Kidney tubule cell (primary cell): ENCODE data around the gene COMT.
A peak's percentile ranks its signal among the peaks of the same experiment; 100 is the strongest.
"Not testable (repeated sequence)": the region's sequence is repeated elsewhere in the genome, so short reads cannot be mapped to it uniquely, and the experiment has no call there.

Experiments
- DNase-seq: peaks from one replicate; pipeline ENCODE4 v3.0.0-alpha.2; 2018; ENCODE audit warnings: low spot score

COMT gene

GRCh38 chr22:19909350-19910179 lies 32.0 kb upstream of the COMT start:
- peak; percentile 67 for DNase-seq

DNA sequence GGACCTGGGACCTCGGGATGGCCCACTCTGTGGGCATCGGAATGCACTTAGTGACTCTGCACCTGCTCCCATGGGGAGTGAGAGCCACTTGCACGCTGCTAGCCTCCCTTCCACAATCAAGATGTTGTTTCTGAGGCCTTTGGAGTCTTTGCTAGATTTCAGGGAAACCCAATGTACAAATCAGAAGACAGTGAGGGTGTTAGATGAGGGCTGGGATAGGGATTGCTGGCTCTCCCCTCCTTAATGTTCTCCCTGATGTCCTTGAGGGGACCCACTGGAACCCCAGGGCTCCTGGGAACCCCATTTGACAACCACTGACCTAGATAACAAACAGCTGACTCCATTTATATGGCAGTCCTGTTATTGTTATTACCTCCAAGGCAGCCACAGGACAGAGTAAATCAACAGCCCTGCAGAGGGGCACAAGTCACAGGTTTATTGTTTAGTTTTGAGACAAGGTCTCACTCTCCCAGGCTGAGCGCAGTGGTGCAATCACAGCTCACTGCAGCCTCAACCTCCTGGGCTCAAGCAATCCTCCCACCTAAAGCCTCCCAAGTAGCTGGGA lies 31.3 kb upstream of the COMT start:
- no peak for DNase-seq

DNA sequence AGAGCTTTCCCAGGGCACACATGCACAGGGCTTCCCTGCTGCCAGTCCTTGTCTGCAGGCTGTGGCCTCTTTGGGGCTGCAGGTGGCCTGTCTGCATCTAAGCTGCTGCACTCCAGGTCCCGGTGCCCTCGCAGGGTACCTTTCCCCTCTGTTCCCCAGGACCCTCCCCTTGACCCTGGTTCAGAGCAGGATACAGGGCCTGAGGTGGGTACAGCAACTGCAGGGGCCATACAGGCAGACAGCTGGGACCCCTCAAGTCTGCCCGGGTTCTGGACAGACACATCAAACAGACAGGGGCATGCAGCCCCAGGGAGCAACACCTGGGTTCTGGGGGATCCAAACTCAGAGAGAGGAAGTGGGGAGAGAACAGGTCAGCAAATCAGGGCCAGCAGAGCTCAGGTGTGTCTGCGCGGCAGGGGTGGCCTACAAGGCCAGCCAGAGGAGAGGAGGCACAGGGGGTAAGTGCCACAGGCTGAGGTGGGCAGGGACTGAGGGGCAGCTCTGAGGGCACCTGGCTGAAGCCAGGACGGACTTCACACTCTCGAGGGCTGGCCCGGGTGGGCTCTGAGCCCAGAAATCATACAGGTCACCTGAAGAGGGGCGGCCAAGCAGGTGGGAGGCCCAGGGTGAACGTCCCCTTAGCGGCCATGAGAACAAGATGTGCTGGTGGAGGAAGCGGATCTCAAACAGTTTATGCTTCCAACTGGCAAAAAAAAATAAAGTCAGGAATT lies 29.9 kb upstream of the COMT start:
- DNase-seq = no peak

DNA sequence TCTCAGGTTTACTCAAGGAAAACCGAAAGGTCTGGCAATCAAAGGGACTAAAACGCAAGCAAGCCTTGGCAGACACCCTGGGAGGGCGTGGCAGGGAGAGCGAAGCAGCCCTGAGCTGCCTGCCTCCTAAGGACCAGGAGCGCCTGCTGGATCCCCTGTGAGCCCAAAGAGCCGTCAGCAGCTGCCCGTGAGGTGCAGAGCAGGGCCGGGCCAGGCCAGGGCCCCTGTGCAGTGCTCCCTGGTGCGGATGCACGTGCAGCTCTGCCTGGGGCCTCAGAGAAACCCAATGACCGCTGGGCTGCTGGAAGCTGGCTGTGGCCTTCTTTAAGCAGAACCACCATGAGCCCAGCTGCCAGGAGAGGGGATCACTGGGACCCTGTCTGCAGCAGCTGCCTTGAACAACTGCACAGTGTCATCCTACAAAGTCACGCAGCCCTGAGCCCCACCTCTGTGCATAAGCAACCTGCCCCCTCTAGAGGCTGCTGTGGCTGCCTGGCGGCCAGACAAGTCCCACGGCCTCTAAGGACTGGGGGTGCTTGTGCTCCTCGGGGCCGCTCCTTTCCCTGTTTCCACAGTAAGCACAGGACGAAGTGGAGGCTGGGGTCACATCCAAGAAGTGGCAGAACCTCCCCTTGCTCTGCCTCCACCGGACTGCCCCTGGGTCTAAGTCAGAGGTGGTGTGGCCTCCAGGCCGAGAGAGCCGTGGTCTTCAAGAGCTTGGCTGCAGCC lies 29.1 kb upstream of the COMT start:
- DNase-seq = no peak

DNA sequence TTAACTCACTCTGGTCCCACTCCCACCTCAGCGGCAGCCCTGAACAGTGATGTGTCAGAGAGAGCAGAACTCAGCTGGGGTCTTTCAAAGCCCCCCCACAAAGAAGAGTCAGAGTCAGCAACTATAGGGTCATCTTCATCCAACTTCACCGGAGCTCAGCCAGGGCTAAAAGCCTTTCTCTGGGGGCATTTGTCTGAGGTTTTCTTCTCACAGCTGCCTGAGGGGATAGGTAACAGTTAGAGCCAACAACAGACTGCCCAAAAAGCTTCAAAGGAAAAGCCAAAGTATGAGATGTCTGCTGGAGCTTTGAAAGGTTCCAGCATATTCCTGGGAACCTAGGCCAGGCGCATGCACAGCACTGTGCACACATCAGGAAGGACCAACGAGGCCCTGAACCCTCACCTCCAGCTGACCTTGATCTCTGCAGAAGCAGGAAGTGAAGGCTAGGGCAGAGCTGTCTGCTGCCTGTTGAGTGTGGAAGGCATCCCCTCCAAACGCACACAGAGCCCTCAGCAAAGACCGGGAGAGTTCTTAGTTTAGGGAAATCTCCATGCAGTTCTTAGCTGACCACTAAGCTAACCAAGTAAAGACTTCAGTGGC lies 28.1 kb upstream of the COMT start:
- no peak for DNase-seq

GRCh38 chr22:19914201-19914943 lies 27.2 kb upstream of the COMT start:
- DNase-seq = no peak

DNA sequence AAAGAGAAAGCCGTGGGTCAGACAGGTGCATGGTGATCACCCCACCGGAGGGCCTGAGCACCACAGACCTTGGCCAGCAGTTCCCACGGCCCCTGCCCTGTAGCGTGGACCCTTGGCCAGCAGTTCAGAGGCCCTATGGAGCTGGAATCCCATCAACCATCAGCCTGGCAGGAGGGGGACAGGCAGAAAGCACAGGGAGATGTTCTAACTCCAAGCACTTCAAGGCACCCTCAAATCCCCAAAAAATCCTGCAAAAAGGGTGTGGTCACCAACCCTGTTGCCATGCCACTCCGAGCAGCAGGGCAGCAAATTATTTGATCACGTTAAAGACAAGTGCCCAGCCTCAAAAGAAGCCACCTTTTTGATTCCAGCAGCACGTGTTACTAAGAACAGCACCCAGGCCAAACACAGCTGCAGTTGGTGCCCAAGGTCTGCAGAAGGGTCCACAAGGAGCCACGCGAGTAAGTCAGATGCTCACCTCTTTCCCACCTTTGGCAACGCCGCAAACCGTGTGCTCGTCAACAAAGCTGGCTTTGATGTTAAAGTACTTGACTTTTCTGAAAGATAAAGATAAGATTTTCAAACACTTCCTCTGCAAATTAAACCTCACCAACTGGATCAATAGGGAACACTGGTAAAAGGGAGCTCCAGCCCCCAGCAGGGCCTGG lies 26.2 kb upstream of the COMT start:
- DNase-seq = no peak

GRCh38 chr22:19916006-19916405 lies 25.6 kb upstream of the COMT start:
- no peak for DNase-seq

GRCh38 chr22:19916941-19917340 lies 24.6 kb upstream of the COMT start:
- no peak for DNase-seq

- no peak for DNase-seq
These were observed 24.0 kb upstream of the COMT start for GRCh38 chr22:19917389-19918138.

GRCh38 chr22:19918332-19919106 lies 23.1 kb upstream of the COMT start:
- DNase-seq = no peak

GRCh38 chr22:19919701-19920363 lies 21.7 kb upstream of the COMT start:
- no peak for DNase-seq

DNA sequence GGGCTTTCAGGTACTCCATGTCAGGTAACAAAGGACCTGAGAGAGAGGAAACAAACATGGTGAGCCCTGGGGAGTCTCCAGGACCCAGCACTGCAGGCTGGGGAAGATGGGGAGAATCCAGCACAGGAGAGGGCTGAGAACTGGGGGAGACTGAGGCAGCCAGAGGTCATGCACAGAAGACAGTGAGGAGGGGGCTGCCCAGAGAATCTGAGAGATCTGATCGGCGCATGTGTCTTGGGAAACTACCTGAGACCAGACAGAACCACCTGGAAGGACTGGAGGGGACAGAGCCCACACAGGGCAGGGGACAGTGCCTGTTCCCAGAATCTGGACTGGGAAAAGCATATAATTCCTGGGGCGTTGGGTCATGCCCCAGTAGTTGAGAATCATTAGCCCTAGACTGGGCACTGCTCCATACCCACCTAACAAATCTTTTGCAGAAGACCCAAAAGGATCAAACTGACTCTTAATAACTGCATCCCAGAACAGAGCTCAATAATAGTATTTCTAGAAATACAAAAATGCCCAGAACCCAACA lies 20.0 kb upstream of the COMT start:
- DNase-seq = no peak

GRCh38 chr22:19923914-19924513 lies 17.6 kb upstream of the COMT start:
- DNase-seq = no peak

DNA sequence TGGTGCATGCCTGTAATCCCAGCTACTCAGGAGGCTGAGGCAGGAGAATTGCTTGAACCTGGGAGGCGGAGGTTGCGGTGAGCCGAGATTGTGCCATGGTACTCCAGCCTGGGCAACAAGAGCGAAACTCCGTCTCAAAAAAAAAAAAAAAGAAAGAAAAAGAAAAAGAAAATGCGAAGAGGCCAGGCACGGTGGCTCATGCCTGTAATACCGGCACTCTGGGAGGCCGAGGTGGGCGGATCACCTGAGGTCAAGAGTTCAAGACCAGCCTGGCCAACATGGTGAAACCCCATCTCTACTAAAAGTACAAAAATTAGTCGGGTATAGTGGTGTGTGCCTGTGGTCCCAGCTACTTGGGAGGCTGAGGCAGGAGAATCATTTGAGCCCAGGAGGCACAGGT lies 15.5 kb upstream of the COMT start:
- DNase-seq = not testable (repeated sequence)

GRCh38 chr22:19927696-19928095 lies 13.9 kb upstream of the COMT start:
- no peak for DNase-seq

GRCh38 chr22:19928207-19928606 lies 13.4 kb upstream of the COMT start:
- no peak for DNase-seq
